CD1c-positive myeloid dendritic cell (primary cell): Measurements from ENCODE around the gene MAML2.
A peak's percentile ranks its signal among the peaks of the same experiment; 100 is the strongest.

ENCODE experiments used
- DNase-seq: peaks from one replicate; pipeline ENCODE4 v3.0.0-alpha.2; 2016; ENCODE audit errors: extremely low spot score

The MAML2 gene

DNA sequence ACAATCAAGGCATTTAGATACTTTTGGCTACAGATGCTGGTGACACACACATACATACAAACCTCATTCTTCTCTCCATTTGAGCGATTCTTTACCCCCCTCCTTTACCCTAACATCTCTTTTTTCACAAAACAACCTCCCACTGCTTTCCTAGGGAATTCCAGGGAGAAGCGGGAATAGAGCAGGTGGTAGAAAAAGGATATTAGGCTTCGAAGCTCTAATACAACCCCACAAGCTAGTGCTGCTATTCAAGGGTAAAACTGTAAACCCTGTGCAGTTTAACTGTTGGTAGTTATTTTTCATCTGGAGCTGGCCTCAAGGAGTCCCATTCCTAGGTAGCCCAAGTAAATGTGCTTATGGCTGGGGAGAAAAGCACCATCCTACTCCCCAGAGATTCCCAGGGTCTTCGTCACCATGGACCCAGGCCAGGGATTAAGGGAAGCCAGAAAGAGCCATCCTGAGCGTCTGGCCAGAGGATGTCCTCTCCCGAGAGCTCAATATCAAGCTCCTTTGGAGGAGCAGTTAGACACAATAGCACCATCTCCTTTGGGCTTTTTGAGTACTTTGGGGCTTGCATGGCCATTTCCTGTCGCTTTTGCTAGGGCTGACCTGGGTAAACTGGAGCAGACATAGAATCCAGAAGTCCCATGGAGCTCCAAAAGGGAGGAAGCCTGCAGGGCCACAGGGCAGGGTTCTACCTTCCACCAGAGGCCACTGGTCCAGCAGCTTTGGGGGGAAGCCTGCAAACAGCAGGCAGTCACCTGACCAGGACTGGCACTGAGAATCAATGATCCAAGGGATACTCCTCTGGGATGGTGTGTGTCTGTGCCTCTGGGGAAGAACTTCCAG is 3.1 kb downstream of the MAML2 start:
- DNase-seq = no peak

DNA sequence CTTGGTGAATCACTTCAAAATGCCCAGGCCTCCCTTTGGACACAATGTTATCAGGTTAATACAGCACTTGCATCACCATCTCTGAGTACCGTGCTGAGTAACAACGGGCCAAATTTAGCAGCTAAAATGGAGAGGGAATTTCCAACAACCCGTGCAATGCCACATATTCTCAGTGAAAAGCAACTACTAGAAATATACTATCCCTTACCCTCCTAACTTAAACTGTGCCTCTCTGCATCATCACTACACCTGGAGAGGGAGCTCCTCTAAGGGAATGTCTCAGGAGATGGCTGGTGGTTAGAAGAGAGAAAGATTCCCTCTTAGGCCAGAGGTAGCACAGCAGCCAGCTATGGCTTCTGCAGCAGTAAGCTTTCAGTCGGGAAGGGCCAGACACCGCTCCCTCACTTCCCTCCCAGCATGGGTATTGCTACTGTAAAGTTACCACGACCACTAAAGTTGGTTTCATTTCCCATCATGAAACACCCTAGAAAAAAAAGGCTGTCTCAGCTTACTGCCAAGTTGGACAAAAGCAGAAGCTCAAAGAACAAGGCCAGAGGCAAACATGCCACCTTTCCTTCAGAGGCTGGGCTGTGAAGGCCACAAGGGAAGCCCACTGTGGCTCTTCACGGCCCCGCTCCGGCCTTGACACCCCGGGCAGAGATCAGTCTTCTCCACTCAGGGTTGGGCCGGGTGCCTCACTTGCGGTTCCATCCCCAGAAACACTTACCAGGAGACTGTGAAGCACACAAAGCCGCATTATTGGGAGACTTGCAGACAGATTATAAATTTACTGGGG is 3.9 kb downstream of the MAML2 start:
- peak; percentile 93 for DNase-seq

DNA sequence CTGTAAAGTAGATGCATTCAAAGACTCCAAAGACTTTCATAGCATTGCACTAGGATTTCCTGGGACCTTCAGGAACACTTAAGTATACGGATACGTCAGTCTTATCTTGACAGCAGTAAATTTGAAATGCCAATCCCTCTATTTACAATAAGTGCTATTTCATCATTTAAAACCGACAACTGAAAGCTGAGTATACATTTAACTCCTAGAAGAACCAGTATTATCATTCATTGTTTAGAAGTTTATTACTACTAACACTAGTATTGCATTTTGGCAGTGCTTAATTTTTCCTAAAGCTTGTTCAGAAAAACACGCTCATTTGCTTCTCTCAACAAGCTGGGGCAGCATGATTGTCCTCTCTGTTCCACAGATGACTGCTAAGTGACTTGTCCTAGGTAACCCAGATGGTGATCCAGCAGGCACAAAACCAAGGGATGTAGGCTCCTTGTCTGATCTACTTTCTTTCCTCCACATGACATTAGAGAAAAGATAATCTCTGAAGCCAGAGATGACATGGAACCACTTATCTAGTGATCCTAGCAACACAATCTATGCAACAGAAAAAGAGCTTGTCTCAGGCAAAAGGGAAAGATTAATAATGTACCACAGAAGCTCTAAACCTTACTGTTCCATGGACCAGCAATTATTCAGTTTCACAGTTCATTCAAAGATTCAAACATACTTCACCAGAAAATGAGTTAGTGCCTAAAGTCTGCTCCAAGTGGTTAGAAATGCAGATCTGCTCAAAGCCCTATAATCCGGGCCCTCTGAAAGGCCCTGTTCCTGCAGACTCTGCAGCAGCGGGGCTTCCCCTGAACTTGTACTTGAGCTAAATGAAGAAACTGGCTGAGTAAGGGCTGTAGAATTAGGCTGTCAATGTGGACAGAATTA is 5.2 kb downstream of the MAML2 start:
- DNase-seq = peak; percentile 56

DNA sequence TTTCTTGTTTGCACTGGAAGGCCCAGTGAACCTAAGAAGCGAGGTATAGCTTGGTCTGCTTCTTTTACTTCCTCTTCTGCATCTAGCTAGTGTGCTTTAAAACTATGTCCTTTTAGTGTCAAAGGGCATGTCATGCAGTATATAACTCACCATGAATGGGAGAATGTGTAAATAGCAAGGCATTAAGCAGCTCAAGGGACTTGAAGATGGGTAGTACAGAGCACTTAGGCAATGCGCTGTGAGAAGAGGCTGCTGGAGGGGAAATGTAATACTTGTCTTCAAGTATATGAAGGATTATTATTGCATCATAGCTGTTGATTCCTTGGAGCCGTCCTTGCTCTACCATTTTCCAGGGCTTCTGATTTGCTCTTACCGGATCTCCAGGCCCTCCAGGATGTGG is 7.6 kb downstream of the MAML2 start:
- DNase-seq = peak; percentile 41

DNA sequence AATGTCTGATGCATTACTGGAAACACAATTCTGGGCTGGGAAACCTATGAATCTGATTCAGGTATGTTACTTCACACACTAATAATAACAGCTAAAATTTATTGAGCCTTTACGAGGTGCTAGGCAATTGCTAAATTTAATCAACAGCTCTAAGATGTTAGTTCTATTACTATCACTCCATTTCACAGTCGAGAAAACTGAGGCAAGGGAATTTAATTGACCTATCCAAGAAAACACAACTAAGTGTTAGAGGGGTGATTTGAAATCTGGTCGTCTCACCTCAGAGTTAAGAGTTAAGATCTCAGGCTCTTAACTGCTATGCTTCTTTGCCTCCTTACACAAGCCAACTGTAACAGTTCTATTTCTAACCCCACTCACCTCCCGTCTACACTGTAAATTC is 8.8 kb downstream of the MAML2 start:
- no peak for DNase-seq

DNA sequence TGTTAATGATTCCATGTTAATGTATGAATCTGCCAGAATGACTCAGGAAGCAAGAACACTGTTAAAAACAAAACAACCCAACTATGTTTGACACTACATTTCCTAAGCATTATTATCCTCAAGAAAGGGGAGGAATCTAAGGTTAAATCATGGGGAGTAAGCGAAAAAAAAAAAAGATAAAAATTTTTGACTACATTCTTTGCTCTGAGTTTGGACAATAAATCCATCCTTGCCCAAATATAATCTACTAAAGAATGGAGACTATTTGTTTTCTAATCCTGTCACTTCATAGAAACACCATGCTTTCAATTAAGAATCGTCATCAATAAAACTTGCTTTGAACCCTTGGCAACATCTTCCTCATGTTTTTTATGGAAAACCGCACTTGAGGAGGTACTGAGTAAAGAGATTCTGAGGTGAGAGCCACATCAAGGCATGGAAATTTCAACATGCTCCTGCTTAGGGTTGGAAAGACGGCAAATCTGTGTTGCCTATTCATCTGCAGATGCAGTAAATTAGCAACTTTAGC is 9.7 kb downstream of the MAML2 start:
- no peak for DNase-seq

DNA sequence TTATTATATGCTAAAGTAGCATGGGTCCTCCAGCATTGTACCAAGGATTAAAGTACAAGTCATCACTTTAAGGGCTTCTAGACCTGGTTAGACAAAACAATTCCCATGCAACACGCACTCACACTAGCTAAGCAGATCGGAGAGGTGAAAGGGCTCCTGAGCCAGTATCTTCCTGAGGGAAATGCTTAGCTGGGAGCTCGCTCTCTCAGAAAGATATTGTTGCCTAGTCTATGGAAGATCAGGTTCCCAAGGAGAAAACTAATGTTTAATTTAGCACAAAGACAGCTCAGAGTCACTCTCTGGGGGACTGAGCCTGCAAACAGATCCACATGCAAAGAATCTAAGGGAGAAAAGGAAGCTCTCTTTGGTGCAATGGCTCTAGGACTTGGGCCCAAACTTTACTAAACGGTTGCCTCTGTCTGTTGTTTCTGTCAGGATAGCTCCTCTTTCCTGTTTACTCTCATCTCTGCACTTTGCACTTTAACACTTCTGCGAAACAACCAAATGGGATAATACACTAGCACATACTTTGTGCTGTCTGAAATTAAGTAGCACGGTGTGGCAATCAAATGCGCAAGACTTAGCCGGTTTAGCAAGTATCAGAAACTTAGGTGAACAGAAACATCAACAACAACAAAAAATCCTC is 10.7 kb downstream of the MAML2 start:
- no peak for DNase-seq

DNA sequence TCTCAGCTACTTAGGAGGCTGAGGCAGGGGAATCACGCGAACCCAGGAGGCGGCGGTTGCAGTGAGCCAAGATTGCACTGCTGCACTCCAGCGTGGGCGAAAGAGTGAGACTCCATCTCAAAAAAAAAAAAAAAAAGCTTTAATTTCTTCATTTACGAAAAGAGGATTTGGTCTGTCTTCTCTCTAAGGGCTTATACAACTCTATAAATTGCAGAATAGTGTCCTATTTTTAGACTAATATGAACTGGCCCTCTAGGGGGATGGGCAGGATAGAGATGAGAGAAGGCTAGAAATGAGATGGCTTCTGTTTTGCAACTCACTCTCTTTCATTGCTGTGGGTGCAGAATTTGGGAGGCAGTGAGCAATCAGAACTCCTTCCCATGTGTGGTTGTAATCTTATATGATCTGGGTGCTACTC is 11.3 kb downstream of the MAML2 start:
- peak; percentile 87 for DNase-seq

DNA sequence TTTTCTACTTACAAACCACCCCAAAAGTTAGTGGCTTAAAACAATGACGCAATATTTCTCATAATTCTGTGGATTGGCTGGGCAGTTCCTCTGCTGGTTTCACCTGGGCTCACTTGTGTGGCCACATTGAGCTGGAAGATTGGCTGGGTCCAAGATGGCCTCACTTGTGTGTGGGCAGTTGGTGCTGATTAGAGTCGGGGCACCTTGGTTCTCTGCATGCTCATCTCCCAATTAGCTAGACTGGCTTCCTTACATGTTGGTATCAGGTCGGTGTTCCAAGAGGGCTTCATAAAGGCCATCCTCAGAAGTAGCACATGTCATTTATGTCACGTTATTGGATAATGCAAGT is 12.5 kb downstream of the MAML2 start:
- no peak for DNase-seq

DNA sequence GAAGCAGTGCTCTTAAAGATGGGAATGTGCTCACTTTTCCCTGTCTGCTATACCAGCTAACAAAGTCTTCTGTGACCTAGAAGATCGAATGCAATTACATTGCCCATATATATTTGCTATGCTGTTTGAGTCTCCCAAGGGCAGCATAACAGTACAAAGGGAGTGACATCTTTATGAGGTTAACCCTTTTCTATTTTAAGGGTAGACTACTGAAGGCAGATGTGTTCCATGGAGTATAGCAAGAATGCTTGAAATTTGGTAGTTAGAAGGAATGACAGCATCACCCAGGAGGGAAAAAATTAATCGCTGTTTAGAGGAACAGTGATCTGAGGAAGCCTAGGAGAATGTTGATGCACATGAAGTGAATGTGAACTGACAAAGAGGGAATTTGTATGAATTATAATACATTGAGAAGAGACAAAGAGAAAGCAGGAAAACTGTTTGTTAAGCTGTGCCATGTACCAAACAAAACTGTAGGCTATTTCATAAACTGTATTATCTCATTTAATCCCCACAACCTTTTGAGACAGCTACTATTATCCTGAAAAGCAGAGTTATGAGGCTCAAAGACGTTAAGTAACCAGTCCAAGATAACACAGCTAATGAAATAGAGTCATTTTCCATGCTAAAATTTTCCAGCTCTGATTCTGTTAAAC is 13.0 kb downstream of the MAML2 start:
- DNase-seq = no peak

DNA sequence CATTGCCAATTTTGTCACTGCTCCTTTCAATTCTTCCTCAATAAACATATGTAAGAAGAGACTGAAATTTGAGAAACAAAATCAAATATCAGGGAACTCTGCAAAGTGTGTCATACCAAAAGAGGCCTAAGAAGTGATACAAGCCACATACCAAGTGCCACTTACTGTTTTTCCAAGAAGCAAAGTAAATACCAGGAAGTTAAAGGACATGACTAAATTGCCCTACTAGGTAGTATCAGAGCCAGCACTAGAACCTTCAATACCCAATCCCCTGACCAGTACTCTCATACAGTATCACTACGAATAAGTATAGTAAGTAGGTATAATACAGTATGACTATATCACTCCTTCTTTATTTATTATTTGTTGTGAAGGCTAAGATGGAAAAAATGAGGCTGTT is 13.6 kb downstream of the MAML2 start:
- DNase-seq = peak; percentile 34

DNA sequence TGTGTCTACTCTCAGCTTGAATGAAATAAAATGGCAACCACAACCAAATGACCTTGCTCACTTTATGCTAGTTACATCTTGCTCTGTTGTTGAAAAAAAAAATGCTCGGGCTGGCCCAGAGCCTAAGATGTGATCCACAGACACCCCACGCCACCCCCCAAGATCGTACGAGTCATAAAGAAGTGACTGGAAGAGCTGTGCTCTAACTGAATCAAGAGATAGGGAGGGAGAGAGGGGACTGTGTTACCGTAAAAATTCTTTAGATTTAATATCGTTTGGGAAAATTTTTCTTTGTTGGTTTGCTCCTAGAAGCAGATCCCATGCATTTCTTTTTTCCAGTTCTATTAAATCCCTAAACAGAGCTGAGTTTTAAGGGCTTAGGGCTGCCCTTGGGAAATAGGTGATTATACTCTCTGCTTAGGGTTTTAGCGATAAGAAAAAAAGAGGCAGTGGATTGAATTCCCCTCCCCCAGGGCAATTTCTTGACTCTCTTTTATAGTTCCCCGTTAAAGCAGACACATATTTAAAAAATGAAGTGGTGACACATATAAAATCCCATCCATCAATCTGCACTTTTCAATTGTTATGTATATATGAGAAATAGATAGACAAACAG is 14.5 kb downstream of the MAML2 start:
- no peak for DNase-seq

DNA sequence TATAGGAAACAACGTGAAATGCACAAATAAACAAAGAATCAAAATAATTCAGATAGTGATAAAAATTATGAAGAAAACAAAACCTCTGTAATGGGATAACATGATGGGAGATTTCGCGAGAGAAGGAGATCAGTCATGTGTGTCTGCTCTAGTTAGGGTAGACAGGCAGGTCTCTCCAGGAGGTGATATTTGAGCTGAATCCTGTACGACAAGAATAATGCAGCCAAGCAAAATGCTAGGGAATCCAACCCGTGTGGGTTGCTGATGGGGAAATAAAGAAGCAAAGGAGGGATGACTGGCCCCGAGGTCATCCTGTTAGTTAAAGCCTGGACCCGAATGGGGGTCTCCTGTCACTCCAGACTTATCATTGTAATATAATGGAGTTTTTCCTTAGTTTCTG is 16.0 kb downstream of the MAML2 start:
- DNase-seq = no peak

DNA sequence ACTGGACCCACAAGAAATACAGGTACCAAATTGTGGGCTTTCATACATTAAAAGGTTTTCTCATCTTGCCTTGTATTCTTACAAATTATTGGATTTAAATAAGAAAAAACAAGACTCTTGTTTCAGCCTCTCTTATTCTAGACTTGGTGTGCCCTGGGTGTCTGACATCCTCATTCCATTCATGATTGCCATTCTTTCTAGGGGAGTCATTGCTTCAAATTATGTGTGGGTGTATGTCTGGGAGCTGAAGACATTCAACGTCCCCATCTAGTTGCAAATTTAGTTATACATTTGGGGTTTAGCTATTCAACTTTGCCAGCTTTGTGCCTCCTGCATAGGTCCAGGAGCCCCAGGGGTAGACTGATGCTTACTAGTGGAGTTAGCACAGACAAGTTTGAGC is 18.1 kb downstream of the MAML2 start:
- DNase-seq = no peak

DNA sequence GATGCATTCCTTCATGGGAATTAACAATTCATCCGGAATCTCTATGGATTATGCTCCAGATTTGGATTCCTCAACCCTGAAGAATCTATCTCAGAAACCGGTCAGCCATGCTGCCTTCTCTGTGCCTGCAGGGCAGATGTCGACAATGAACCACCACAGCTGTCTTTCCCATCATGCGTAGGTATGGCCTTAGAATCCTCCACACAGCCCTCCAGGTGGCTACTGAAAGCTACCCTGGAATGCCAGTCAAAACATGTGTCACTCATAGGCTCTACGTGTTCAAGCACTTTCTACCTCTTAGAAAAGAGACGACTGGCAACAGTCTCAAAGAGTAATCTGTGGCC is 19.4 kb downstream of the MAML2 start:
- no peak for DNase-seq

DNA sequence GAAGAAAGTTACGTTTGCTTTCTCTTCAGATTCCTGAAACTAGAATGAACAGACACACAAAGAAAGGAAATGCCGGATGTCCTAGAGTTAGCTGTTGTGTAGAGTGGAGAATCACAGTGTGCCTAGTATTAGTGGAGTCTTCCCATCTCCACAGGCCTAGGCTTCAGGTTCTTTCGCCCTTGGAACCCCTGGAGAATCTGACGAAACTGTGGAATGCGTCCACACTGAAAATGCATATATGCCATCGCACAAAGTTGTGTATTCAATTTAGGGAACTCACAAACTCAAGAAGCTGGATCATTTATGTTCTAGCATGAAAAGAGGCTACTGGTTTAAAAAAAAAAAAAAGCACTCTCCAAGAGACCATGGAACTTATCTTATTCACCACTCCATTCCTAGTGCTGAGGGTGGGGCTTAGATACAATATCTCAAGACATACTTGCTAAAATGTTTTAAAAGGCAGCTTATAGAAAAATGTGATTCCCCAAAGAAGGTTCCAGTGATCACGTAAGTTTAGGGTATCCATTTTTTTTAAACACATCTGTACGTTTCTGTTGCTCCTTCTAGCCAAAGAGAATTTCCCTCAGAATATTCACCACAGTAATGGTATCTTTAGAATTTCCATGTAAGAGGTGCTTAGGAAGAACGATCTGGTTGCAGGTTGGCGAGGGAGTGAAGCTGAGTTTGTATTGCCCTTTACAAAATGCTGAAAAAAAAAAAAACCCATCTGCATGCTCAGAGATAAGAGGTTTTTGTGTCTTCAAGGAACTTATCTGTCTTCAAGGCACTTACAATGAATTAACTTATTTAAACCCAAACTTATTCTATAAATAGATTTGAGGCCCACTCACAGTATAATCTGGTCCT is 20.0 kb downstream of the MAML2 start:
- DNase-seq = no peak

DNA sequence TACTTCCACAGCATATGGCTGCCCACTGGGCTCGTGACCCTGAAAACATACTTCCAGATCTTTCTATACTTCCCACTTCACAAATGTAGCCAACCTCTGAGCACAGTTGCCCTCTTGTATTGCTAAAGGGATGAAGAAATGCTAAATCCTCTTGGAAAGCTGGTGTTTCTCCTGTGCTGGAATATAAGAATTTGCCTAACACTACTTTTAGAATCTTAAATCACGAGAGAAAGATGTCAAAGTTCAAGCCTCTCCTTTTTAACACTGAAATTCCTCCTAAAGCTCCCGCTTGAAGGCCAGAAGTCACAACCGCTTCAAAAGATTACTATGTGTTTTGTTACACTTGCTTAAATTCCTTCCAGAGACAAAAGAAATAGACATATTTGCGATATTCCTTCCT is 21.9 kb downstream of the MAML2 start:
- DNase-seq = no peak

DNA sequence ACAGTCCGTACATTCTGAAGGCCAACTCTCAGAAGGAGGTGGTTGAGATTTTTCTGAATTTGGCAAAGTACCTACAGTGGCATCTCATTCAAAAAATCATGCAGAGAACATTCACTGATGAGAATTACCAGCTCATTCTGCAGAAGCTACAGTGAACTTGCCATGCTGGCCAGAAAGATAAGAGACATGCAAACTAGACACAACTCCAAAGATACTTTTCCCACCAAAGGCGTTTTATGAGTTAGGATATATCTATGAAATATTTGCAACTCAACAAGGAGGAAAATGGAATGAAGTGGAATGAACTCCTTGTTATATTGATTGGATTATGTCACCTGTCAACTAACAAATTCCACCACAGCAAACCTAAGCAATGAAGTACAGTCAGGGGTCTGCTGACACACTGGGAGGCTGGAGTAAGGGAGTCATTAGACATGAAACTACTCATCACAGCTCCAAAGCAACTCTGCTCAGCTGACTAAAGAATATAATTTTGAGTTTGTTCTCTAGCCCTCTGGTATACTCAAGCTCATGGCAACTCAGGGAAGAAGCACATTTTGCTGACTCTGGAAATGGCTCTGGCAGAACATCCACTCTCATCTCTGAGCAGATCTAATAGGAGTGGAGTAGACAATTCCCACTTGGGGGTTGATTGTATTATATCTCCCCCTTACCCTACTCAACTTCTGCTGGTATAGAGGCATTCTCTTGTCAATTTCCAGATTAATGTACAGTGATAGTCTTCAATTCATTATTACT is 22.9 kb downstream of the MAML2 start:
- no peak for DNase-seq

DNA sequence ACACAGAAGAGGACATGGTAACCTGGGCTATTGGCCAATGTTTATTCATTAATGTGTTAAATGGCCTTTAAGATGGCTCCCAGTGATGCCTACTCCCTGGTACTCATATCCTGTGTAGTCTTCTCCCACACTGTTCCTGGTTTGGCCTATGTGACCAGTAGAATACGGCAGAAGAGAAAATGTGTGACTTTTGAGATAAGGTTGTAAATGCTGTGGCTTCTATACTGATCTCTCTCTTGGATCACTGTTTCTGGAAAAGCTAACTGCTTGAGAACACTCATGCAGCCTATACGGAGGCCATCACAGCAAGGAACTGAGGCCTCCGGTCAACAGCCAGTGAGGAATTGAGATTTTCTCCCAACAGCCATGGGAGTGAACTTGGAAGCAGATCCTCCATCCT is 24.1 kb downstream of the MAML2 start:
- DNase-seq = no peak
